IMR-90 (cell line): ENCODE data around the gene PRKAR1B.

Experiments used
- BHLHE40 ChIP-seq: fragments of 150-350 bp; IDR thresholded peaks from 2 replicates; pipeline ENCODE4 v1.6.1; 2016; ENCODE audit warnings: mild to moderate bottlenecking, low read depth, low read length
- CEBPB ChIP-seq: IDR thresholded peaks from 2 replicates; pipeline ENCODE4 v1.6.1; 2012; ENCODE audit warnings: low read depth, low read length, improper control_type of control experiment
- CTCF ChIP-seq: conservative IDR thresholded peaks from 2 replicates; pipeline ENCODE4 v1.5.1; 2012; ENCODE audit warnings: mild to moderate bottlenecking, low read depth, low read length, improper control_type of control experiment
- ELK1 ChIP-seq: fragments of 150-350 bp; IDR thresholded peaks from 2 replicates; pipeline ENCODE4 v1.6.1; 2016; ENCODE audit warnings: low read depth, mild to moderate bottlenecking, low read length, moderate library complexity, borderline replicate concordance
- MAFK ChIP-seq: IDR thresholded peaks from 2 replicates; pipeline ENCODE4 v1.6.1; 2012; ENCODE audit warnings: low read depth, low read length, improper control_type of control experiment
- MAZ ChIP-seq: IDR thresholded peaks from 2 replicates; pipeline ENCODE4 v1.6.1; 2012; ENCODE audit warnings: low read depth, mild to moderate bottlenecking, low read length, improper control_type of control experiment, moderate library complexity, borderline replicate concordance
- MXI1 ChIP-seq: IDR thresholded peaks from 2 replicates; pipeline ENCODE4 v1.6.1; 2012; ENCODE audit warnings: low read depth, mild to moderate bottlenecking, low read length, moderate library complexity, borderline replicate concordance
- POLR2A ChIP-seq: IDR thresholded peaks from 2 replicates; pipeline ENCODE4 v1.6.1; 2012; ENCODE audit warnings: mild to moderate bottlenecking, low read depth, low read length
- RAD21 ChIP-seq: IDR thresholded peaks from 2 replicates; pipeline ENCODE4 v1.6.1; 2012; ENCODE audit warnings: low read length, improper control_type of control experiment
- RCOR1 ChIP-seq: IDR thresholded peaks from 2 replicates; pipeline ENCODE4 v1.6.1; 2012; ENCODE audit warnings: mild to moderate bottlenecking, low read length, improper control_type of control experiment; ENCODE audit not compliant: insufficient replicate concordance
- USF2 ChIP-seq: fragments of 150-350 bp; IDR thresholded peaks from 2 replicates; pipeline ENCODE4 v1.6.1; 2017; ENCODE audit warnings: mild to moderate bottlenecking, antibody characterized with exemption, low read length, low read depth

GRCh38 chr7:774161-775109, 47.4 kb upstream of the PRKAR1B start:
- TF ChIP-seq CTCF (peak; percentile 95), POLR2A (peak; percentile 36; the same call in 1 of the 2 replicates), RCOR1 (no peak), USF2 (no peak), ELK1 (no peak), MAZ (peak; percentile 31; the same call in 1 of the 2 replicates), MXI1 (no peak), BHLHE40 (no peak), RAD21 (peak; percentile 95), CEBPB (no peak), MAFK (no peak)
